Measurements from ENCODE around the gene CNTNAP2.

The CNTNAP2 gene

DNA sequence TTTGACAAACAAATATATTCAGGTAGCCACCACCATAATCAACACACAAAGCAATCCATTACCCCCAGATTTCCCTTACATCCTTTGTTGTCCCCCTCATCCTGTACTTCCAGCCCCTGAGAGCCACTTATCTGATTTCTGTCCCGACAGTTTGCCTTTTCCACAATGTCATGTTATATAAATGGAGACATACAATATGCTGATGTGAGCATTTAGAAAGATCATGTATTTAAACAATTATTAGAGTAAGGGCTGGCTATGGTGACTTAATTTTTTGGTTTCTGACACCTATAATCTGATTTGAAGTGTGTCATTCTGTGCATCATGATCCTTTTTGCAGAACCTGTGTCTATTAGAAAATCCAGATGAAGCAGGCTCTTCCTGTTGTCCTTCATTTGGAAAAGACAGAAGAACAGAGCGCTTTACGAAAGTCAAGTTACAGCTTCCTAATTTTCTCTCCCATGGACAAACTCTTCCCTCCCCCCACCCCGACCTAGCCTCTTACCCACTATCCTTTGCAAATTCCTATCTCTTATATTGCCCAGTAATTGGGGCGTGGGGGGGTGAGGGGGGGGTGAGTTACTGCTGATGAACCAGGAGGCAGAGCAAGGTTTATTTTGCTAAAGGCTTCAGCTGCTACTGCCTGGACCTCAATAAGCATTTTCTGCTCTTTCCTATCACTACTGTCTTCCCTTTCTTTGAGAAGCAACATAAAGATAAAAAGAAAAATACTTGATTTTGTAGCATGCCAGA, 2221.6 kb downstream of the CNTNAP2 start:
- TF ChIP-seq, protein P1, sequence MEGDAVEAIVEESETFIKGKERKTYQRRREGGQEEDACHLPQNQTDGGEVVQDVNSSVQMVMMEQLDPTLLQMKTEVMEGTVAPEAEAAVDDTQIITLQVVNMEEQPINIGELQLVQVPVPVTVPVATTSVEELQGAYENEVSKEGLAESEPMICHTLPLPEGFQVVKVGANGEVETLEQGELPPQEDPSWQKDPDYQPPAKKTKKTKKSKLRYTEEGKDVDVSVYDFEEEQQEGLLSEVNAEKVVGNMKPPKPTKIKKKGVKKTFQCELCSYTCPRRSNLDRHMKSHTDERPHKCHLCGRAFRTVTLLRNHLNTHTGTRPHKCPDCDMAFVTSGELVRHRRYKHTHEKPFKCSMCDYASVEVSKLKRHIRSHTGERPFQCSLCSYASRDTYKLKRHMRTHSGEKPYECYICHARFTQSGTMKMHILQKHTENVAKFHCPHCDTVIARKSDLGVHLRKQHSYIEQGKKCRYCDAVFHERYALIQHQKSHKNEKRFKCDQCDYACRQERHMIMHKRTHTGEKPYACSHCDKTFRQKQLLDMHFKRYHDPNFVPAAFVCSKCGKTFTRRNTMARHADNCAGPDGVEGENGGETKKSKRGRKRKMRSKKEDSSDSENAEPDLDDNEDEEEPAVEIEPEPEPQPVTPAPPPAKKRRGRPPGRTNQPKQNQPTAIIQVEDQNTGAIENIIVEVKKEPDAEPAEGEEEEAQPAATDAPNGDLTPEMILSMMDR (IDR thresholded peaks at IDR 0.05; ENCODE audit: low read depth, low read length), result no peak
- no peak overlapping the region for H3K4me3 ChIP-seq (ENCODE audit: low read depth, low read length)

DNA sequence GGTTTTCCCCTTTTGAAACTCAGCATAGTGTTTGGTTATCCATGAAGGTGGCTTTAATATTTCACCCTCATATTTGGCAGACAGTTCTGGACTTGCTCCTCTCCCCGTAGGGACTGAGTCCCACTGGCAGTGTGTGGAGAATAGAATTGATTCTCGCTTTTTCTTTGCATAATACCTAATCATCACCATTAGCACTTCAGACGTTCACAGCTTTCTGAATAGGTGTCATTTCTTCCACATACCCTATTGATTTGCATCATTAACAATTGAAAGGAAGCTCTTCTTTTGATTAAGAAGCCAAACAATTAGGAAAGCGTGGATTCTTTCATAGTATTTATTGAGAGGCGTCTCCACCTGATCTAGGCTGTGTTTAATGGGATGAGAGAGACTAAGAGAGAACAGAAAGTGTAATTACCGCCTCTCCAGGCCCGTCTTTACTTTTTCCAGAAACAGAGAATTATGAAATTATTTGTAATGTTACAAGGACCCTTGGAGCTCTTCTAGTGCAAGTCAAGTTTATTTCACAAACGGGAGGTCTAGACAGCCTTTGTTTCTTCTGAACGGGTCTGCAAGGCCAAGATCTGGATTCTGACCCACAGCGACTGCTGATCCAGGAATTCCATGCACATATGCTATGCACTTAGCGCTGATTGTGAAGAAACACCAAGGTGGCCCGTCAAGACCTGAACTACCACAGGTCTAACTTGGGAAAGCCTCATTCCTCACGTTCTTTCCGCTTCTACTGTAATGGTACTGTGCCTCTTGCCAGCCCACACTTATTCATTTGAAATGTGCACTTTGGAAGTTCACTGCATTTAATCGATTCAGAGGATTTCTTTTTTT, 2224.1 kb downstream of the CNTNAP2 start:
- TF ChIP-seq, protein P1 (IDR thresholded peaks at IDR 0.05; ENCODE audit: low read depth, low read length), result no peak
- H3K4me3 ChIP-seq (ENCODE audit: low read depth, low read length), result no peak overlapping the region

DNA sequence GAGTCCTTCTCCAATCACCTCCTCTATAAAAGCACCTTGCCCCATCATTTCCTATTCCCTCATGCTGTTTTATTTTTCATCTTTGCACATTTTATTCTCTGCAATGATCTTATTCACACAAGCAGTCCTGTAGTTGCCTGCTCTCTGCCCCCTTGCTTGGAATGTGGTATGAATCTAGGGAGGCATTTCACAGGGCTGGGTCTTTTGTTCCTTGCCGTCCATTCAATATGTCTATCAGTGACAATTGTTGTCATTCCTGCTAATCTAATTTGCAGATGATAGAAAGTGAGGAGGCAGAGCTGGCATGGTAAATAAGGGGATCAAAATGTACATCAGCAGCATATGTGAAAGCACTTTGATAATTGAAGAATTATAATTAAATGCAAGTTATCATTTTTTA, 2227.8 kb downstream of the CNTNAP2 start:
- TF ChIP-seq, protein P1 (IDR thresholded peaks at IDR 0.05; ENCODE audit: low read depth, low read length), result no peak

DNA sequence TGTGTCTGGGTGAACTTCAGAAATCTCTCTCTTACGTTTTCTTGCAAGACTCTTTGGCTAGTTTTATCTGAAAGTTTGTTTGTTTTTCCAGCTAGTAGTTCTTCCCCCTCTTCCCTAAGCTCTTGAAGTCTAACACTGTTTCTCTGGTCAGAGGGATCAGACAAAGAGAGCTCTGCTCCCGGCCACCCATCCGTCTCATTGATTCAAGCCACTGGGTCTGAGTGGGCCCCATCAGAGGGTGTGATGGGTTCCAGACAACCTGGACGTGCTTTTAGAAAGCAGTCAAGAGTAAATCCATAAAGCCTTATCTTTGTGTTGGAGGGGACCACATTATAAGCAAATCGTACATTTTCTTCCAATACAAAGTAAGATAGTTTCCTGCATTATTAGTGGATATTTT, 2231.4 kb downstream of the CNTNAP2 start:
- TF ChIP-seq, protein P1 (IDR thresholded peaks at IDR 0.05; ENCODE audit: low read depth, low read length), result no peak
- no peak overlapping the region for H3K4me3 ChIP-seq (ENCODE audit: low read depth, low read length)

More for the DNA sequence above, 2227.8 kb downstream of the CNTNAP2 start:
- no peak overlapping the region for H3K4me3 ChIP-seq (ENCODE audit: low read depth, low read length)

DNA sequence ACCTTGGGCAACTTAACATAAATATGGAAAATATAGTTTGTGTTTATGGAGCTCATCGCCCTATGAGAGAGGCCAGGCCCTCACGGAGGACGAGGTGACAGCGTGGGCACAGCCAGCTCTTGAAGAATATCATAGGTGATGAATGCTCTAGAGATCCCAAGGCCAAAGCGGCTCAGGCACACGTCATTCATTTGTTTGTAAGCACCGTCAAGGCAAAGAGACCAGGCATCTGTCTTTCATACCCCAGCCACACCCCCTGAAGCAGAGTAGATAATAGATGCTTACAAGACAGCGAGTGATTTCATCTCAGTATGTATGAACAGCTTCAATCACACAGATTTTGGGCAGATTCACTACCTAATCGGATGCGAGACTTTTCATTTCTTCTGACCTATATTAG, 2231.9 kb downstream of the CNTNAP2 start:
- TF ChIP-seq, protein P1 (IDR thresholded peaks at IDR 0.05; ENCODE audit: low read depth, low read length), result no peak
- no peak overlapping the region for H3K4me3 ChIP-seq (ENCODE audit: low read depth, low read length)

DNA sequence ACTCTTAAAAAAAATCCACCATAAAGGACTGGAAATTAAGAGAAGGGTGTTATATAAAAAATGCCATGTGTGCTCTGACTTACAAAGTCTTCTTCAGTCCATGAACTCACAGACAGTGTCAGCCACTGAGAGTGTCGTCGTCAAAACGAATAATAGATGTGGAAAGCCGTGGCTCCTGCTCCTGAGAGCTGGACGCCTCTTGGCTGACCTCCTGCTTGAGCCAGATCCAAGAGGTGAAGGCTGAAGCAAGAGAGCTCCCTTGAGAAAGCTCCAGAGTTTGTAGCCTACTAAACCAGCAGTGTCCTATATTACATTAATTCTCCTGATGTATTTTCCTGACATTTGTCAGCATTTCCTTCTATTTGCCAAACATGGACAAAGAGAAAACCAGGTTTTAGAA, 2239.7 kb downstream of the CNTNAP2 start:
- H3K4me3 ChIP-seq (ENCODE audit: low read depth, low read length), result no peak overlapping the region
- TF ChIP-seq, protein P1 (IDR thresholded peaks at IDR 0.05; ENCODE audit: low read depth, low read length), result no peak

DNA sequence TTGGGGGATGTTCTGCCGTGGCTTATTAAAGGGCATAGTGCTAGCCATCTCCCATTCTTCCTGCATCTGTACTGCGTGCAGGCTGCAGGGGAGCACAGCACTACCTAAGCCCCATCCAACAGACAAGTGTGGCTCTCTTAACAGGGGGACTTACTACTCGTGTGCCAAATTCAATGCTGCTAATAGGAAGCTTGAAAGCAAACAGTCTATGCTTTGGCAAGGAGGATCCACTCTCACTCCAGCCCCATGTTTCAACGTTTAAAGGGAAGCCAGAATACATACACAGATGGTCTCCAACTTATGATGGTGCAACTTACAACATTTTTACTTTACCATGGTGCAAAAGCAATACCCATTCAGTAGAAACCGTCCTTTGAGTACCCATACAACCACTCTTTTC, 2245.9 kb downstream of the CNTNAP2 start:
- no peak overlapping the region for H3K4me3 ChIP-seq (ENCODE audit: low read depth, low read length)
- TF ChIP-seq, protein P1 (IDR thresholded peaks at IDR 0.05; ENCODE audit: low read depth, low read length), result no peak

Data from WI38 (cell line).